Stomach (tissue), 9 donors: ENCODE results near the gene RAB30. TPM values are rescaled to one million over a fixed set of nuclear protein-coding genes. Genes with fewer than 3 reads are reported as not detected.

Experiments
- DNase-seq, 2 donors: peaks; one replicate each; pipeline versions ENCODE4 v3.0.0 to v3.0.0-alpha.2; 2013 to 2019
- H3K27ac ChIP-seq, 5 donors: fragments of 200-600 bp in 4 of 5; sonication (generic) in 4 of 5; one replicate each; pipeline ENCODE4 v1.5.1; 2013 to 2019; ENCODE audit warnings: mild to moderate bottlenecking in 1 of 5, moderate library complexity in 1 of 5
- H3K27me3 ChIP-seq, 3 donors: fragments of 200-600 bp; sonication (generic); one replicate each; pipeline ENCODE4 v1.5.1; 2017 to 2019; ENCODE audit warnings: mixed run types in 1 of 3
- H3K36me3 ChIP-seq, 4 donors: fragments of 200-600 bp; sonication (generic); 1 replicate in 3 of 4; 2 replicates in 1 of 4; pipeline ENCODE4 v1.5.1; 2016 to 2019
- H3K4me1 ChIP-seq, 4 donors: fragments of 200-600 bp; sonication (generic); one replicate each; pipeline ENCODE4 v1.5.1; 2016 to 2019
- H3K4me3 ChIP-seq, 4 donors: fragments of 200-600 bp; sonication (generic) in 3 of 4; one replicate each; pipeline ENCODE4 v1.5.1; 2016 to 2019; ENCODE audit warnings: mild to moderate bottlenecking in 1 of 4
- H3K9me3 ChIP-seq, 4 donors: fragments of 200-600 bp; sonication (generic); one replicate each; pipeline ENCODE4 v1.5.1; 2016 to 2019
- CTCF ChIP-seq, 7 experiments: fragments of 450-650 bp in 4 of 7; fragments of 200-600 bp in 3 of 7; sonication (generic) in 3 of 7; IDR thresholded peaks; one replicate each; pipeline ENCODE4 v1.5.1; 2016 to 2019; ENCODE audit warnings: antibody characterized with exemption in 7 of 7, control low read depth in 2 of 7, mild to moderate bottlenecking in 1 of 7
- EP300 ChIP-seq: sonication (generic); formaldehyde crosslinking; IDR thresholded peaks from one replicate; pipeline ENCODE4 v1.6.1; 2017; ENCODE audit warnings: antibody characterized with exemption
- POLR2A ChIP-seq, 4 donors: fragments of 450-650 bp; IDR thresholded peaks; one replicate each; pipeline ENCODE4 v1.6.1; 2016; ENCODE audit warnings: antibody characterized with exemption in 4 of 4, control low read depth in 2 of 4, mild to moderate bottlenecking in 1 of 4, moderate library complexity in 1 of 4
- POLR2AphosphoS5 ChIP-seq, 3 donors: sonication (generic); formaldehyde crosslinking; IDR thresholded peaks; one replicate each; pipeline ENCODE4 v1.6.1; 2016; ENCODE audit warnings: antibody characterized with exemption in 3 of 3
- WGBS, 5 donors: extraction: QIAGEN DNeasy Blood & Tissue Kit in 3 of 5; methylation state at CpG; one replicate each; pipeline versions ENCODE4 v1.1.5 to v1.1.7; 2013 to 2018; 5-methylcytosine and 5-hydroxymethylcytosine counted together
- intact Hi-C: fragments of 100-400 bp; cut with DNase I; formaldehyde crosslinking; loops from one replicate; pipeline ENCODE4 v1.15.1; 2023; ENCODE audit warnings: low total_unique reads
- polyA plus RNA-seq, 3 donors: library from polyadenylated mRNA; stranded (reverse); fragments of 200-250 nt; gene quantifications; one replicate each; pipeline ENCODE4 v1.2.3, GENCODE V29; 2013
- total RNA-seq, 5 donors: library from RNA; depleted of rRNA; stranded (reverse); fragments of >200 nt; gene quantifications; one replicate each; pipeline versions ENCODE4 v1.1.0 to v1.2.3, GENCODE V29; 2014 to 2016
- donor health status: healthy with polysubstance abuse.
- donor health status: Bipolar disorder and iron deficiency.
- donor health status: healthy.

The RAB30 gene
- total and polyA plus RNA-seq, 8 donors = 0.29 to 14.0 (median 3.1) TPM

GRCh38 chr11:82987997-82988396 lies 83.7 kb downstream of the RAB30 start:
- 93 to 99% (median 94%) methylated on average over 2 of the region's 2 CpGs for whole genome bisulfite sequencing, 5 donors
- H3K36me3 ChIP-seq = peaks cover 0 to 33% (median 19%) of the 10 kb centered on the region in 4 donors
- no peak for DNase-seq
- H3K4me3 ChIP-seq = no peak overlapping the region
- H3K9me3 ChIP-seq = no peaks in the 10 kb centered on the region
- H3K4me1 ChIP-seq = peaks cover 0 to 13% (median 0%) of the 10 kb centered on the region in 4 donors
- no peaks in the 10 kb centered on the region for H3K27me3 ChIP-seq
- no peak for TF ChIP-seq POLR2A (IDR thresholded peaks at IDR 0.05)
- no peak for TF ChIP-seq POLR2AphosphoS5 (IDR thresholded peaks at IDR 0.05)
- no peak for TF ChIP-seq CTCF (IDR thresholded peaks at IDR 0.05)
- no peak for TF ChIP-seq EP300
- intact Hi-C loops = no loop called here
- no peak overlapping the region for H3K27ac ChIP-seq

- no peak overlapping the region for H3K27ac ChIP-seq
- 59 to 85% (median 67%) methylated on average over 3 of the region's 3 CpGs for WGBS, 5 donors
- intact Hi-C loops = no loop called here
Measured at GRCh38 chr11:82986446-82986845, 85.3 kb downstream of the RAB30 start.

GRCh38 chr11:82981852-82982251 lies 89.8 kb downstream of the RAB30 start:
- intact Hi-C loops = no loop called here
- Histone ChIP-seq H3K9me3 (no peaks in the 10 kb centered on the region), H3K27ac (no peak overlapping the region), H3K4me3 (no peak overlapping the region), H3K36me3 (peaks cover 3 to 44% (median 33%) of the 10 kb centered on the region in 4 donors), H3K27me3 (no peaks in the 10 kb centered on the region), H3K4me1 (peaks cover 0 to 8% (median 0%) of the 10 kb centered on the region in 4 donors)
- TF ChIP-seq CTCF (IDR thresholded peaks at IDR 0.05) (no peak), EP300 (no peak), POLR2AphosphoS5 (IDR thresholded peaks at IDR 0.05) (no peak), POLR2A (IDR thresholded peaks at IDR 0.05) (no peak)
- 96 to 100% (median 97%) methylated on average over 6 of the region's 6 CpGs for WGBS, 5 donors
- no peak for DNase-seq

More at GRCh38 chr11:82986446-82986845, 85.3 kb downstream of the RAB30 start:
- TF ChIP-seq POLR2AphosphoS5 (IDR thresholded peaks at IDR 0.05) (no peak), EP300 (no peak), POLR2A (IDR thresholded peaks at IDR 0.05) (no peak), CTCF (IDR thresholded peaks at IDR 0.05) (no peak)
- H3K4me3 ChIP-seq = no peak overlapping the region
- no peaks in the 10 kb centered on the region for H3K4me1 ChIP-seq
- no peaks in the 10 kb centered on the region for H3K27me3 ChIP-seq
- peaks cover 3 to 42% (median 29%) of the 10 kb centered on the region in 4 donors for H3K36me3 ChIP-seq
- H3K9me3 ChIP-seq = no peaks in the 10 kb centered on the region
- DNase-seq = no peak

- H3K27me3 ChIP-seq = no peaks in the 10 kb centered on the region
- H3K27ac ChIP-seq = no peak overlapping the region
- DNase-seq = no peak
- no peaks in the 10 kb centered on the region for H3K9me3 ChIP-seq
- 82 to 87% (median 86%) methylated on average over 4 of the region's 4 CpGs for WGBS, 5 donors
- H3K4me3 ChIP-seq = no peak overlapping the region
- H3K4me1 ChIP-seq = peaks cover 0 to 8% (median 0%) of the 10 kb centered on the region in 4 donors
- TF ChIP-seq POLR2AphosphoS5 (IDR thresholded peaks at IDR 0.05) (no peak), CTCF (IDR thresholded peaks at IDR 0.05) (no peak), POLR2A (IDR thresholded peaks at IDR 0.05) (no peak), EP300 (no peak)
- intact Hi-C loops = no loop called here
- H3K36me3 ChIP-seq = peaks cover 3 to 37% (median 31%) of the 10 kb centered on the region in 4 donors
Measured at GRCh38 chr11:82980947-82981346, 90.8 kb downstream of the RAB30 start.
